GM12874 (cell line): ENCODE measurements around the gene WFIKKN2.

Experiments used
- TF ChIP-seq, protein P1 (sequence below): IDR thresholded peaks from 2 replicates; pipeline ENCODE4 v1.5.1; 2011; ENCODE audit warnings: low read depth, mild to moderate bottlenecking, control low read depth, low read length, moderate library complexity; ENCODE audit not compliant: insufficient read depth

Gene WFIKKN2

DNA sequence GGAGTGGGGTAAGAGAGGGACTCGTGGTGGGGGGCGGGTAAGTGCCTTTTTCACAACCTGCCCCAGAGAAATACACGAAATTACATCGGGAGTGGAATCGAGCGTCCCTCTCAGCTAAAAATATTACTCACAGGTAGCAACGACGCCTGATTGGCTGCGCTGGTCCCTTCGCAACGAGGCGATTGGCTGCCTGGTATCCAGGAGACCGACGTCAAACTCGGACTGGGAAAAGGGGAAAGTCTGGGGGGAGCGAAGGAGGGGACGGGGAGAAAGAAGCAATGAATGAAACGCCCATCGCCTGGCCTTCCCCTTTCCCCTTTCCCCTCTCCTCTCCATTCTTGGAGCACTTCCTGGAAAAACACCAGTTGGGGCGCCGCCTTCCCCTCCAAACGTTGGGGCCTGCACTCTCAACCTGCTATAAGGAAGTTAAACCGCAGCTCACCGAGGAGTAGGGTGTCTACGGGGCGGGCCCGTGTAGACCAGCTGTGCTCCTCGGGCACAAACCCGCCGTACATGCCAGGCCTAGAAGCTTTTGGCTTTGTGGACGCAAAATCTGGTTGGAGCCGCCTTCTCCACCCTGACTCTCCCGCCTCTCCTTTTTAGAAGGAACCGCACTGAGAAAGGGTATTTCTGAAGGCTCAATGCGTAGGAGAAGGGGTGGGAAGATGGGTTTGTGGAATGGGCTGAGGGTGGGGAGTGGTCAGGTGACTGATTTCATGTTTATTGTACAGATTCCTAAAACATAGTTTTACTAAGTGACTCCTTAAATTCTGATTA lies 32.2 kb downstream of the WFIKKN2 start:
- TF ChIP-seq, protein P1, sequence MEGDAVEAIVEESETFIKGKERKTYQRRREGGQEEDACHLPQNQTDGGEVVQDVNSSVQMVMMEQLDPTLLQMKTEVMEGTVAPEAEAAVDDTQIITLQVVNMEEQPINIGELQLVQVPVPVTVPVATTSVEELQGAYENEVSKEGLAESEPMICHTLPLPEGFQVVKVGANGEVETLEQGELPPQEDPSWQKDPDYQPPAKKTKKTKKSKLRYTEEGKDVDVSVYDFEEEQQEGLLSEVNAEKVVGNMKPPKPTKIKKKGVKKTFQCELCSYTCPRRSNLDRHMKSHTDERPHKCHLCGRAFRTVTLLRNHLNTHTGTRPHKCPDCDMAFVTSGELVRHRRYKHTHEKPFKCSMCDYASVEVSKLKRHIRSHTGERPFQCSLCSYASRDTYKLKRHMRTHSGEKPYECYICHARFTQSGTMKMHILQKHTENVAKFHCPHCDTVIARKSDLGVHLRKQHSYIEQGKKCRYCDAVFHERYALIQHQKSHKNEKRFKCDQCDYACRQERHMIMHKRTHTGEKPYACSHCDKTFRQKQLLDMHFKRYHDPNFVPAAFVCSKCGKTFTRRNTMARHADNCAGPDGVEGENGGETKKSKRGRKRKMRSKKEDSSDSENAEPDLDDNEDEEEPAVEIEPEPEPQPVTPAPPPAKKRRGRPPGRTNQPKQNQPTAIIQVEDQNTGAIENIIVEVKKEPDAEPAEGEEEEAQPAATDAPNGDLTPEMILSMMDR, result no peak

DNA sequence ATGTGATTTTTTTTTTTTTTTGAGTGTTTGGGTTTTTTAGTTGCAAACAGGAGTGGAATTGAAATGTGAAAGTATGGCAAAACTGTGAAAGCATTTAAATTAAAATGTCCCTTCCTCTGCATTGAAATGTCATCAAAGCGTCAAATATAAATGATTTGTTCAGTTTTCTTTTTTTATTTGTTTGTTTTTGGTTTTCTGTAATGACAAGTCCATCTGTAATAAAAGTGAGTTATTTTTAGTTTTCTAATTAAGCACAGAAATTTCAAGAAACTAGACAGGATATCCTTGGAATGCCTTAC lies 32.7 kb downstream of the WFIKKN2 start:
- TF ChIP-seq, protein P1, result no peak

DNA sequence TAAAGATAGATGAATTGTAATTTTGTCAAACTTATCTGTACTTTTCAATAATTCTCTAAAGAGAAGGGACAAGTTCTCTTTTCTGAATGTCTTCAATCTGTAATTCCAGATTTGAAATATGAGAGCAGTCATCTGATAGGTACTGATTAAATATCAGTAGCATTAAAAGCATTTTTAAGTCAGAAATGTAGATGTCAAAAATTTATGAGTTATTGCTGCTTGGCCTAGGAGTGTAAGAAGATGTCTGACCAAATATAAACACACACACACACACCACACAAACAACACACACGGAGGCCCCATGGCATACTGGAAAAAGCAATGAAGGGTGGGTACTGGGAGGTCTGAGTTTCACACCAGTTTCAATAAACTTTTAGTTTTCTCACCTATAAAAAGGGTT lies 33.2 kb downstream of the WFIKKN2 start:
- TF ChIP-seq, protein P1, result no peak

DNA sequence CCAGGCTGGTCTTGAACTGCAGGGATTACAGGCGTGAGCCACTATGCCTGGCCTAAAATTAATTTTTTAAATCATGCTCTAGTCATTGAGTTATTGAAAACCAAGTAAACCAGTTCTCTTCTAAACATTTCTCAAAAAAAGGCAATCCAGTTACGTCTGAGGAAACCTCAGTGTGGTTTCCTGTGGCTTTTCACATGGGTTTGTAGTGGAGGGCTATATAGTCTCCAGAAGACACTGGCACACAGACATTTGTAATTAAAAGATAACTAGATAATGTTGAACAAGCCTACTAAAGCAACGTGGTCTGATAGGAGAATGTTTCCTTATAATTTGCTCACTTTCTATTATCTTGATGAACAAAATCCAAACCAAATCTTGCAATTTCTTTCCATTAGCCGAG lies 36.0 kb downstream of the WFIKKN2 start:
- TF ChIP-seq, protein P1, result no peak

DNA sequence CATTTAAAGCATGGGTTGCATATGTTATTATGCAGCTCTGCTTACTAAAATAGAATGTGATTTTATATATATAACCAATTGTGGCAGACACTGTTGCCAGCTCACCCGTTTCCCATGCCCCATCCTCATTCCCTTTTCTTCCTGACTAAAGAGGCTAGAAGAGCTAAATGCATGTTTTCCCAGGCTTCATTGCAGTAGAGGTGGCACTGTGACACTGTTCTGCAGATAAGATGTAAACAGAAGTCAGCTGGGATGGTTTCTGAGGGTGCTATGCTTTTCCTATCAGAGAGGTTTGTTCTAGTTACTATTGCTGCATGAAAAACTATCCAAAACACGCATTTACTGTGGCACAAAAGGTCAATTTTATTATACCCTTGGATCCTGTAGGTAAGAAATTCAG lies 36.5 kb downstream of the WFIKKN2 start:
- TF ChIP-seq, protein P1, result no peak

DNA sequence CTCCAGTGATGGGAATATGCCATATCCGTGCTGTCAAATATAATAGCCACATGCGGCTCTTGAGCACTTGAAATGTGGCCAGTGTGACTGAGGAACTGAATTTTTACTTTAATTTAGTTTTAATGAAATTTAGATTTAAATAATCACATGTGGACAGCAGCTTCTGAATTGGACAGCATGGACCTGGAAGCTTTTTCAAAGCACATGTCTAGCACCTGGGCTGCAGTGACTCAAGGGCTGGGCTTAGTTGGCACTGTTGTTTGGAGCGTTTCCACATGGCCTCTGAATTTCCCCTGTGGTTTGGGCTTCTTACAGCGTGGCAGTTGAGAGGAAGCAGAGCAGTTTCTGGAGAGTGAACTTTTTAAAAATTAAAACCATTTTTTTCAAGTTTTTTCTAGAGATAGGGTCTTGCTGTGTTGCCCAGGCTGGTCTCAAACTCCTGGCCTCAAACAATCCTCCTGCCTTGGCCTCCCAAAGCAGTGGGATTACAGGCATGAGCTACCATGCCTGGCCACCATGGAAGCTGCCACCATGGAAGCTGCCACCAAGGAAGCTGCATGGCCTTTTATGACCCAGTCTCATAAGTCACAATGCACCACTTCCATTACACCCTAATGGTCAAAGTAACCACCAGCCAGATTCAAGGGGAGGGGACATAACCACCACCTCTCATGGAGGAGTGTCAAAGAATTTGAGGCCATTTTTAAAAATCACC lies 37.5 kb downstream of the WFIKKN2 start:
- TF ChIP-seq, protein P1, result no peak

DNA sequence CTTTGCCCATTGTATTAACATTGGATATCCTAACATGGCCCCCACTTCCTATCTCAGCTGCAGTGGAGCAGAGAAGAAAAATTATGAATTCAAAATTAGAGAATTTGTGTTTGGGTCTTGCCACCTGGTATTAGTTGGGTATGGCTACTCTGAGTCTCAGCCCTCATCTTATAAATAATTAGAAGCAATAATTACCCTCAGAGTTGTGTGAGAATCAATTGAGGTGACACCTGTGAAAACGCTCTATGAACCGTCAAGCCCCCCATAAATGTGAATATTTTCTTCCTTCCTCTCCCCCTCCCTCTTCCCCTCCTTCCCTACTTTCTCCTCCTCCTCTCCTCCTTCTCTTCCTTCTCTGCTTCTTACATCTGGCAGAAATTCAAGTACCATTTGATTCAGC lies 39.7 kb downstream of the WFIKKN2 start:
- TF ChIP-seq, protein P1, result no peak
